Measurements from ENCODE around the gene ASCC1.

The ASCC1 gene

DNA sequence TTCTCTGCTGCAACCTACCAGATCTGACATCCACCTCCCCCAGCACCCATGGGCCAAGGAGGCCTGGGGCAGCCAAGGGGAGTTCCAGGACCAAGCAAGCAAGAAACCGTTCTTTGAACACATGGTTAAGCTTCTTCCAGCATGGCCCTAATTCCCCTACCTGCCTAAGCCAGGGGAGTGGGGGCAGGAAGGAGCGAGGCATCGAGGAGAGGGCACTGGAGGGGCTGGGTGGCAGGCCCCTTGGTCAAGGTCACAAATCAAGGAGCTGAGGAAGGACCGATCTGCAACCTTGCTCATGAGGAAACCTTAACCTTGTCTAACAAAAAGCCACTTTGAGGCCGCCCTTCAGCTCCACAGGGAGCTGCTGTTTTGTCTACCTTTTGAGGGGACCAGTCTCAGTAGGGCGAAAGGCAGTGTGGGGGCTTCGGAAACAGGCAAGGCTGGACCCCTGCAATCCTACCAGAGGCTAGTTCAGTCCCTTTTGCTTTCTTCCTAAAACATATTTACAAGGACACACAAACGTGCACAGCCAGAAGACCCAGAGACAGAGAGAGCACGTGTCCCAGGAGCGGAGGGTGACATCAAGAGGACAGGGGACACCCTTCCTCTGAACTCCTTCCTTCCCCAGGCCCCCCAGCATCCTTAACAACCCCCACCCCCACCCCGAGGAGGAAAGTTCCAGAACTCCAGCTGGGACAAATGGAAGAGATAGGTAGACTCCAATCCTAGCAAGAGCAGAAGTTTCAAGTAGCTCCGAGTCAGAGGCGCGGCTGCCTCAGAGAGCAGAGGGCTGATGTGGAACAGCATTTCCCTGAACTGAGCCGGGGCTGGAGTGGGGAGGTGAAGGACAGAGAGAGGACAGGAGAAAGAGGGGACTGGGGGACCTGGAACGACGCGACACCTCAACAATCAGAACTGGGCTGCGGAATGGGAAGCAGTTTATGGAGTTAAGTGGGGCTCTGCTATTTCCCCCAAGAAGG lies 155.9 kb downstream of the ASCC1 start:
- TF ChIP-seq, protein P1, sequence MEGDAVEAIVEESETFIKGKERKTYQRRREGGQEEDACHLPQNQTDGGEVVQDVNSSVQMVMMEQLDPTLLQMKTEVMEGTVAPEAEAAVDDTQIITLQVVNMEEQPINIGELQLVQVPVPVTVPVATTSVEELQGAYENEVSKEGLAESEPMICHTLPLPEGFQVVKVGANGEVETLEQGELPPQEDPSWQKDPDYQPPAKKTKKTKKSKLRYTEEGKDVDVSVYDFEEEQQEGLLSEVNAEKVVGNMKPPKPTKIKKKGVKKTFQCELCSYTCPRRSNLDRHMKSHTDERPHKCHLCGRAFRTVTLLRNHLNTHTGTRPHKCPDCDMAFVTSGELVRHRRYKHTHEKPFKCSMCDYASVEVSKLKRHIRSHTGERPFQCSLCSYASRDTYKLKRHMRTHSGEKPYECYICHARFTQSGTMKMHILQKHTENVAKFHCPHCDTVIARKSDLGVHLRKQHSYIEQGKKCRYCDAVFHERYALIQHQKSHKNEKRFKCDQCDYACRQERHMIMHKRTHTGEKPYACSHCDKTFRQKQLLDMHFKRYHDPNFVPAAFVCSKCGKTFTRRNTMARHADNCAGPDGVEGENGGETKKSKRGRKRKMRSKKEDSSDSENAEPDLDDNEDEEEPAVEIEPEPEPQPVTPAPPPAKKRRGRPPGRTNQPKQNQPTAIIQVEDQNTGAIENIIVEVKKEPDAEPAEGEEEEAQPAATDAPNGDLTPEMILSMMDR (IDR thresholded peaks at IDR 0.05; ENCODE audit: control extremely low read depth, extremely low read depth, low read depth, missing control alignments) = no peak
- POLR2A ChIA-PET = interaction anchor here (0.6 kb wide), 1 partner anchor 188 kb away, joined by 4 read pairs; no protein-coding TSS in a partner anchor
- CTCF ChIA-PET = interaction anchor here (0.7 to 4.4 kb wide), 11 partner anchors 9 to 756 kb away, joined by 3 to 44 read pairs (median 3); no protein-coding TSS in a partner anchor
- peak; percentile 46 for DNase-seq (ENCODE audit: extremely low spot score)

DNA sequence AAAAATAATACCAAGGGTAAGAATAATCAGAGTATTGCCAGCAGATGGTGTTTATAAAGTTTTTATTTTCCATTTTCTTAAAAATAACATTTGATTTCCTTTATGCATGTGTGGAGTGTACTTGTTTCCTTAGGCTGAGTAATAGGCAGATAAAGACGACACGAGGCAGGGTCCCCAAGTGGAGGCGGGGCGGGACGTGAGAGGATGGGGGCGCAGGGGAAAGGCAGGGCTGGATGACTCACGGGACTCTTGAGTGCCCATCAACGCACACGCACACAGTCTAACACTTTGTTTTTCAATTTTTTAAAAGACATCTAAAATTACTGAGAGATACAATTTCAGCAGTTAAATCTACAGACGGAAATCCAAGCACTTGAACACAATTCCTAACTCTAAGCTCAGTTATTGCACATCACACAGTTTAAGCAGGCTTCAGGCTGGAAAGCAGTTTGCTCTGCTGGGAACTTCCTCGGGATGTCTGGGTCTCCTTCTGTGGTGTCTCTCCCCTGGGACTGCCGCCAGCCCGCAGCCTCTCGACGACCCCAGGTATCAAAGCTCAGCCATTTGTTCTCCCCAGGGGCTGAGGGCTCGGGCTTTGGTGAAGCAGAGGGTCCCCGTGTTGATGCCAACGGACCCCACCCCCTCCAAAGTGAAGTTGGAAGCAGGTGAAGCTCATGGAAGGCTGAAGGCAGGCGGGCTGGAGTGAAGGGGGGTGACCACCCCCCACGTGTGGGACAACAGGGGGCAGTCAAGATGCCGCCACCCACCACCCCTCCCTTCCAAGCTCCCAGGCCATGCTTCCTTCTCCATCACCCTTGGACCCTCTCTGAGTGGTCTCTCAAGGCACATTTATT lies 156.9 kb downstream of the ASCC1 start:
- TF ChIP-seq, protein P1 (IDR thresholded peaks at IDR 0.05; ENCODE audit: control extremely low read depth, extremely low read depth, low read depth, missing control alignments) = no peak
- CTCF ChIA-PET = interaction anchor here (0.7 to 4.4 kb wide), 8 partner anchors 9 to 755 kb away, joined by 3 to 44 read pairs (median 4); no protein-coding TSS in a partner anchor
- POLR2A ChIA-PET = interaction anchor here (0.6 kb wide), 1 partner anchor 189 kb away, joined by 4 read pairs; no protein-coding TSS in a partner anchor
- no peak for DNase-seq (ENCODE audit: extremely low spot score)

DNA sequence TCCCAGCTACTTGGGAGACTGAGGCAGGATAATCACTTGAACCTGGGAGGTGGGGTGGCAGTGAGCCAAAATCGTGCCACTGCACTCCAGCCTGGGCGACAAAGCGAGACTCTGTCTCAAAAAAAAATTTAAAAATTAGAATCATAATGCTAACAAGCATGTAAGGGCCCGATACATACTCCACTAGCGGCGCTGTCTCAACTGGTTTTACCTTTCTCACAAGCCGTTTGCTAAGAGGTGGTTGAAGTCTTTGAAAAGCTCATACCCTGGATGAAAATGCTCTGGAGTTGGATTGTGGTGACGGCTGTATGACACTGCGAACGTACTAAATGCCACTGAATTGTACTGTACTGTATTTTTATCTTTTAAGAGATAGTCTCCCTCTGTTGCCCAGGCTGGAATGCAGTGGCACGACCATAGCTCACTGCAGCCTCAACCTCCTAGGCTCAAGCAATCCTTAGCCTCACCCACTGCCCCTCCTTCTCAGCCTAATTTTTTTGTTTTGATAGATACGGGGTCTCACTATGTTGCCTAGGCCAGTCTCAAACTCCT lies 157.7 kb downstream of the ASCC1 start:
- POLR2A ChIA-PET = no interaction called here
- CTCF ChIA-PET = interaction anchor here (1.8 to 4.4 kb wide), 2 partner anchors 8 to 10 kb away, joined by 6 to 44 read pairs; no protein-coding TSS in a partner anchor
- no peak for DNase-seq (ENCODE audit: extremely low spot score)
- TF ChIP-seq, protein P1 (IDR thresholded peaks at IDR 0.05; ENCODE audit: control extremely low read depth, extremely low read depth, low read depth, missing control alignments) = no peak

DNA sequence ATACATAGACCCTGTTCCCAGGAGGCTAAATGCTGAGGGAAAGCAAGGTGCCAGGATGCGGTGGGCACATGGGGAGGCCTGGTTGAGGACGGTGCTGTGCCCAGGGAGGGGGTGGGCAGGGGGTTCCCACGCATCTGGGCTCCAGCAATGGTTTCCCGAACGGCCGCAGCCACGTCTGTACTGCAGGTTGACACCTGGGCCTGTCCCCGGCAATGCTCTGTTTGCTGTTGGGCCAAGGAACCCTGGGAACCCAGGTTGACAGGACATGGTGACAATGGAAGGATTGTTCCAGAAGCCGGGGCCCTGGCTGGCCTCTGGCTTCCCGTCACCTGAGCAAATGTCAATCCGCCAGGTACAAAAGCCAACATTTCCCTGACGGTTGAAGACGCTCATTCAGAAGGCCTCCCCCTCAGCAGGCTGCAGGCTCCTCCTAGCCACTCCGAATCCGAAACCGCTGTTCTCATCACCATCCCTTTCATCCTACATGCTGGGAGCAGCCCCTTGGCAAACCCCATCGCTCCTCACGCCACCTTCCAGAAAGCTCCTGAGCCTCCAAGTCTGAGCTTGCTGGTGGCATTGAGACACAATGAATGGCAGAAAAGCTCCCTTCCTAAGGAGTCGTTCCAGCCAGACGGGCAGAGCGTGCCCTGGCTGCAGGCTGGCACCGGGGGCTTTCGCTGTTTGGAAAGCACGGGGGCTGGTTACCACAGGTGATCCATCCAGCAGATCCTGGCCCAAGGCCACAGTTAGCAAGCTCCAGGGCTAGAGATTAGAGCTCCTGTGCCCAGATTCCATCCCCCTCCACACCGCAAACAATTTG lies 158.9 kb downstream of the ASCC1 start:
- ChIA-PET POLR2A (no interaction called here), CTCF (interaction anchor here (1.1 to 4.4 kb wide), 3 partner anchors 9 to 165 kb away, joined by 3 to 44 read pairs (median 4); no protein-coding TSS in a partner anchor)

DNA sequence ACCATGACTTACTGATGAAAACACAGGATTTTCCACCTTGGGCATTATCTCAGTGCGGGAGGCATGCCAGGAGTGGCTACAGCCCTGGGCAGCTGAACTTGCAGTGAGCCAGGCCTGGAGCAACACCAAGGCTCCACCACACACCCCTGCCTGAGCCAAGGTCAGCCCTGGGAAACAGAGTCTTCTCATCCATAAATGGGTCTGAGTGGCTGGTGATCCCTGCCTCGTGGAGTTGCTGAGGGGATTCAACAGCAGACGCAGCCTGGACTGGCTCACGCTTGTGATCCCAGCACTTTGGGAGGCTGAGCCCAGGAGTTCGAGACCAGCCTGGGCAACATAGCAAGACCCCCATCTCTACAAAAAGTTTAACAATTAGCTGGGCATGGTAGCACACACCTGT lies 160.0 kb downstream of the ASCC1 start:
- ChIA-PET CTCF (interaction anchor here (1.1 to 4.4 kb wide), 2 partner anchors 8 to 166 kb away, joined by 3 to 44 read pairs; no protein-coding TSS in a partner anchor), POLR2A (no interaction called here)
- DNase-seq (ENCODE audit: extremely low spot score) = no peak
- TF ChIP-seq, protein P1 (IDR thresholded peaks at IDR 0.05; ENCODE audit: control extremely low read depth, extremely low read depth, low read depth, missing control alignments) = no peak

More for the DNA sequence above, 158.9 kb downstream of the ASCC1 start:
- TF ChIP-seq, protein P1 (IDR thresholded peaks at IDR 0.05; ENCODE audit: control extremely low read depth, extremely low read depth, low read depth, missing control alignments) = no peak
- DNase-seq (ENCODE audit: extremely low spot score) = no peak

All from GM10248 (cell line).